ENCODE data around the gene OR4K2.
A peak's percentile ranks its signal among the peaks of the same experiment; 100 is the strongest.
"Not testable (repeated sequence)": the region's sequence is repeated elsewhere in the genome, so short reads cannot be mapped to it uniquely, and the experiment has no call there.

Gene OR4K2

GRCh38 chr14:19874842-19875241 lies at the start of gene OR4K2:
Gene OR4K2, plus strand, starts transcription at chr14:19875142. Its CDS starts 1,126 bp downstream, at chr14:19876268.
- H3K4me3 ChIP-seq (ENCODE audit: low read depth, low read length): no peak within 1 kb of the TSS
- TF ChIP-seq MYC (IDR thresholded peaks at IDR 0.05; ENCODE audit: low read depth, low read length): no peak
- TF ChIP-seq, protein P1, sequence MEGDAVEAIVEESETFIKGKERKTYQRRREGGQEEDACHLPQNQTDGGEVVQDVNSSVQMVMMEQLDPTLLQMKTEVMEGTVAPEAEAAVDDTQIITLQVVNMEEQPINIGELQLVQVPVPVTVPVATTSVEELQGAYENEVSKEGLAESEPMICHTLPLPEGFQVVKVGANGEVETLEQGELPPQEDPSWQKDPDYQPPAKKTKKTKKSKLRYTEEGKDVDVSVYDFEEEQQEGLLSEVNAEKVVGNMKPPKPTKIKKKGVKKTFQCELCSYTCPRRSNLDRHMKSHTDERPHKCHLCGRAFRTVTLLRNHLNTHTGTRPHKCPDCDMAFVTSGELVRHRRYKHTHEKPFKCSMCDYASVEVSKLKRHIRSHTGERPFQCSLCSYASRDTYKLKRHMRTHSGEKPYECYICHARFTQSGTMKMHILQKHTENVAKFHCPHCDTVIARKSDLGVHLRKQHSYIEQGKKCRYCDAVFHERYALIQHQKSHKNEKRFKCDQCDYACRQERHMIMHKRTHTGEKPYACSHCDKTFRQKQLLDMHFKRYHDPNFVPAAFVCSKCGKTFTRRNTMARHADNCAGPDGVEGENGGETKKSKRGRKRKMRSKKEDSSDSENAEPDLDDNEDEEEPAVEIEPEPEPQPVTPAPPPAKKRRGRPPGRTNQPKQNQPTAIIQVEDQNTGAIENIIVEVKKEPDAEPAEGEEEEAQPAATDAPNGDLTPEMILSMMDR (IDR thresholded peaks at IDR 0.05; ENCODE audit: low read depth, low read length): no peak
- TF ChIP-seq, protein P2, sequence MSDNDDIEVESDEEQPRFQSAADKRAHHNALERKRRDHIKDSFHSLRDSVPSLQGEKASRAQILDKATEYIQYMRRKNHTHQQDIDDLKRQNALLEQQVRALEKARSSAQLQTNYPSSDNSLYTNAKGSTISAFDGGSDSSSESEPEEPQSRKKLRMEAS (IDR thresholded peaks at IDR 0.05; ENCODE audit: low read depth, low read length): no peak
- TF ChIP-seq POLR2A (IDR thresholded peaks at IDR 0.05; ENCODE audit: extremely low read depth, insufficient read length): no peak
- DNase-seq (ENCODE audit: low read depth): no peak

GRCh38 chr14:19827626-19828244 lies 47.2 kb upstream of the OR4K2 start:
- not testable (repeated sequence) for H3K4me3 ChIP-seq (ENCODE audit: low read depth, low read length); DNase-seq (ENCODE audit: low read depth)

- H3K4me3 ChIP-seq (ENCODE audit: low read depth, low read length): no peak overlapping the region
- DNase-seq (ENCODE audit: low read depth): no peak
- TF ChIP-seq, protein P1 (IDR thresholded peaks at IDR 0.05; ENCODE audit: low read depth, low read length): no peak
- TF ChIP-seq, protein P2 (IDR thresholded peaks at IDR 0.05; ENCODE audit: low read depth, low read length): no peak
- no peak for TF ChIP-seq MYC (IDR thresholded peaks at IDR 0.05; ENCODE audit: low read depth, low read length)
- no peak for TF ChIP-seq POLR2A (IDR thresholded peaks at IDR 0.05; ENCODE audit: extremely low read depth, insufficient read length)
These were observed 46.6 kb upstream of the OR4K2 start for GRCh38 chr14:19828314-19828713.

GRCh38 chr14:19834203-19834848 lies 40.6 kb upstream of the OR4K2 start:
- H3K4me3 ChIP-seq (ENCODE audit: low read depth, low read length); DNase-seq (ENCODE audit: low read depth): not testable (repeated sequence)

- TF ChIP-seq POLR2A (IDR thresholded peaks at IDR 0.05; ENCODE audit: extremely low read depth, insufficient read length) (no peak), MYC (IDR thresholded peaks at IDR 0.05; ENCODE audit: low read depth, low read length) (no peak)
- TF ChIP-seq, protein P2 (IDR thresholded peaks at IDR 0.05; ENCODE audit: low read depth, low read length): no peak
- TF ChIP-seq, protein P1 (IDR thresholded peaks at IDR 0.05; ENCODE audit: low read depth, low read length): no peak
- DNase-seq (ENCODE audit: low read depth): no peak
- H3K4me3 ChIP-seq (ENCODE audit: low read depth, low read length): no peak overlapping the region
These were observed 36.5 kb upstream of the OR4K2 start for GRCh38 chr14:19838433-19838832.

DNA sequence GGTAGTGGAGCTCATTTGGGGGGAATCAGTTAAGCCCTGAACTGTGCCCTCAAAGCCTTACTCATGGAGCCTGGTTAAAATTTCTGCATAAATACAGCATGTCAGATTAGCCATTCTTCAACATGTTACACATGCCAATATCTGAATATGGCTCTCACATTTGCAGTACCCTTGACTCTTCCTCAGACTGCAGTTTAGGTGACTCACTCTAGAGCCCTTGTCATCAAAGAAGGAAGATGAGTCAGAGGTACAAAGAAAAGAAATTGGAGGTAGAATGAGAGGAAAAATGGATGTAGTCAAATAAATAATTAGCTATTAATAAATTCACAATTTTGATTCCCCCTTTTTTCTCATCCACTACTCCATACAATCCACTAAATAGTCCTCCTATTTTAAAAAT lies 23.6 kb upstream of the OR4K2 start:
- no peak overlapping the region for H3K4me3 ChIP-seq (ENCODE audit: low read depth, low read length)
- TF ChIP-seq, protein P1 (IDR thresholded peaks at IDR 0.05; ENCODE audit: low read depth, low read length): no peak
- TF ChIP-seq POLR2A (IDR thresholded peaks at IDR 0.05; ENCODE audit: extremely low read depth, insufficient read length) (no peak), MYC (IDR thresholded peaks at IDR 0.05; ENCODE audit: low read depth, low read length) (no peak)
- TF ChIP-seq, protein P2 (IDR thresholded peaks at IDR 0.05; ENCODE audit: low read depth, low read length): no peak

GRCh38 chr14:19866061-19866669 lies 8.8 kb upstream of the OR4K2 start:
- not testable (repeated sequence) for DNase-seq (ENCODE audit: low read depth); H3K4me3 ChIP-seq (ENCODE audit: low read depth, low read length)

More for the DNA sequence above, 23.6 kb upstream of the OR4K2 start:
- DNase-seq (ENCODE audit: low read depth): peak; percentile 2

Measured in NB4 (cell line).